HUES48 (cell line): Measurements from ENCODE around the gene SLC6A18.

Experiments
- H3K27ac ChIP-seq: one replicate; pipeline ENCODE4 v1.7.0; 2013; ENCODE audit warnings: low read depth, low read length, inconsistent platforms
- H3K27me3 ChIP-seq: 2 replicates; pipeline ENCODE4 v1.6.1; 2013; ENCODE audit warnings: mild to moderate bottlenecking, low read length; ENCODE audit not compliant: control insufficient read depth, insufficient read depth
- H3K36me3 ChIP-seq: 2 replicates; pipeline ENCODE4 v1.6.1; 2013; ENCODE audit warnings: low read length; ENCODE audit not compliant: control insufficient read depth, insufficient read depth
- H3K4me1 ChIP-seq: 2 replicates; pipeline ENCODE4 v1.6.1; 2013; ENCODE audit warnings: mild to moderate bottlenecking, low read length; ENCODE audit not compliant: control insufficient read depth, insufficient read depth
- H3K4me3 ChIP-seq: 2 replicates; pipeline ENCODE4 v1.5.1; 2013; ENCODE audit warnings: mild to moderate bottlenecking, low read depth, low read length
- H3K9ac ChIP-seq: 2 replicates; pipeline ENCODE4 v1.6.1; 2013; ENCODE audit warnings: mild to moderate bottlenecking, low read depth, low read length, moderate library complexity
- H3K9me3 ChIP-seq: 2 replicates; pipeline ENCODE4 v1.6.1; 2013; ENCODE audit warnings: low read length; ENCODE audit not compliant: control insufficient read depth, insufficient read depth

Gene SLC6A18

GRCh38 chr5:1205255-1206180, 19.7 kb upstream of the SLC6A18 start:
- no peaks in the 10 kb centered on the region for H3K36me3 ChIP-seq
- H3K4me1 ChIP-seq, result peaks cover 3% of the 10 kb centered on the region; the same call in 1 of the 2 replicates
- H3K9ac ChIP-seq, result no peak overlapping the region
- H3K27ac ChIP-seq, result no peak overlapping the region
- no peaks in the 10 kb centered on the region for H3K27me3 ChIP-seq
- H3K4me3 ChIP-seq, result no peak overlapping the region
- no peaks in the 10 kb centered on the region for H3K9me3 ChIP-seq

DNA sequence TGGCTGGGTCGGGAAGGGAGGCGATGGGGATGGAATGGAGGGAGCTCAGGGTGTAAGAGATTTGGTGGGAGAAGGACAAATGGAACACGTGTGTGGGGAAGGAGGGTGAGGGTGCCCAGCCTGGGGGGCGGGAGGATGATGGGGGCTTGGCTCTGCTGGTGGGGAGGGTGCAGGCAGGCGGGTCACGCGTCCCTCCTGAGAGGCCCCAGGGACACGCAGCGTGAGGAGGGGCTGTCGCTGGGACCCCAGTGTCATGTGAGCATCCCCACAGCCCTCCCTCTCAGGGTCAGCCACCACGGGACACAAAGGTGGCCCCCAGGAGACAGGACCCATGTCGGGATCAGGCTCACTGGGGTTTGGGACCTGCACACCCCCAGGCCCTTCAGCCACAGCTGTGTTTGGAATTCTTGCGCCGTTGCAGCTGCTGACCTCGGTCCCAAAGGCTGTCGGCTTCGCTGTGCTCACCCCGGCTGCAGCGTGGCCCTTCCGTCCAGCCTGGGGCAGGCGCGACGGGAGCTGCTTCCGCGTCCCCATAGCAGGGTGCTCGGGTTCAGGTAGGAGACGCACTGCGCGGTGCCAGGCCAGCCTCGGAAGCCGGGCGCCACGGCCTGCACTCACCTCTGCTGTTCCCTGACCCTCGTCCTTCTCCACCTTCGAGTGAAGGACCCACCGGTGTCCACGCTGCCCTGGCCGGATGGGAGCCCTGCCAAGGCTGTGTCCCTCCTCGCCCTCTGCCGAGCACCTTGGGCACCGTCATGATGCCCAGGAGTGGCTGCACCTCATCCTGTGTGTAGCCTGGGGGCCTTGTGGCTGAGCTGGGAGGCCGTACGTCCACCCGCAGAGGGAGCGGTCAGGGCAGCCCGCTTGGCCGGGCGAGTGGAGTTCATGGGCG, 18.4 kb upstream of the SLC6A18 start:
- Histone ChIP-seq H3K4me3 (no peak overlapping the region), H3K9ac (no peak overlapping the region), H3K9me3 (no peaks in the 10 kb centered on the region), H3K27me3 (no peaks in the 10 kb centered on the region), H3K27ac (no peak overlapping the region), H3K36me3 (no peaks in the 10 kb centered on the region), H3K4me1 (peaks cover 3% of the 10 kb centered on the region; the same call in 1 of the 2 replicates)

GRCh38 chr5:1207555-1207954, 17.6 kb upstream of the SLC6A18 start:
- peaks cover 3% of the 10 kb centered on the region; the same call in 1 of the 2 replicates for H3K4me1 ChIP-seq
- H3K36me3 ChIP-seq, result no peaks in the 10 kb centered on the region
- H3K9ac ChIP-seq, result no peak overlapping the region
- H3K9me3 ChIP-seq, result no peaks in the 10 kb centered on the region
- no peak overlapping the region for H3K4me3 ChIP-seq
- H3K27ac ChIP-seq, result no peak overlapping the region
- H3K27me3 ChIP-seq, result no peaks in the 10 kb centered on the region

DNA sequence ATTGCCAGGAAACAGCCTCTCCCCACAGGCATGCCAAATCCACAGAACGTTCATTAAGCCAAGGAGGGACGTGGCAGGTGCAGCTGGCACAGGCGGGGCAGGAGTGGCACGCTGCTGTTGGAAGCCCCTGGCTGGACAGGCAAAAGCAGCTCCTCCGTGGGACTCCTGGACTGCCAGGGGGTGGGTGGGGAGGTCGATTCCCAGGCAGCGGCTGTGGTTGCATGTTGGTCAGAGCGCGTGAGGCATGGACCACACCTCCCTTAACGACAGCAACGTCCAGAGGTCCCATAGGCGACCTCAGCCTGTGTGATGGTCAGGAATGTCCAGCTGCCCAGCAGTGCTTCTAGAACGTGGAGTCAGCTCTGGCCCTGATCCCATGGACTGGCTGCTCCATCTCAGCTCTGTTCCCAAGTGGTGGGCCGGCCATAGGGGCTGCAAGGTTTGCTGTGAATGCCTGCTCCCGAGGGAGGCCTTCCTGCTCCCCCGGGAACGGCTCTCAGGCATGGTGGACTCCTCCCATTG, 16.9 kb upstream of the SLC6A18 start:
- Histone ChIP-seq H3K9me3 (no peaks in the 10 kb centered on the region), H3K4me3 (no peak overlapping the region), H3K36me3 (no peaks in the 10 kb centered on the region), H3K27me3 (no peaks in the 10 kb centered on the region), H3K4me1 (peaks cover 3% of the 10 kb centered on the region; the same call in 1 of the 2 replicates), H3K9ac (no peak overlapping the region), H3K27ac (no peak overlapping the region)

GRCh38 chr5:1208743-1209488, 16.3 kb upstream of the SLC6A18 start:
- Histone ChIP-seq H3K4me1 (peaks cover 3% of the 10 kb centered on the region; the same call in 1 of the 2 replicates), H3K9me3 (no peaks in the 10 kb centered on the region), H3K36me3 (no peaks in the 10 kb centered on the region), H3K27me3 (no peaks in the 10 kb centered on the region), H3K4me3 (no peak overlapping the region), H3K27ac (no peak overlapping the region), H3K9ac (no peak overlapping the region)

DNA sequence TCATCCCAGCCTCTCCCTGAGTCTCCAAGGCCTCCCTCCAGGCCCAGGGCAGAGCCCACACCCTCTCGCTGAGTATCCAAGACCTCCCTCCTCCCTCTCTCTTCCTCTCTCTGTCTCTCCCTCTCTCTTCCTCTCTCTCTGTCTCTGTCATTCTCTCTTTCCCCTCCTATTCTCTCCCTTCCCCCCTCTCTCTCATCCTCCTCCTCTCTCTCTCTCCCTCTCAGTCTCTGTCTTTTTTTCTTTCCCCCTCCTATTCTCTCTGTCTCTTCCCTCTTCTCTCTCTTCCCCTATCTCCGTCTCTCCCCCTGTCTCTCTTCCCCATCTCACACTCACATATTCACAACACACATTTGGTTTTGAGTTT, 15.7 kb upstream of the SLC6A18 start:
- peaks cover 3% of the 10 kb centered on the region; the same call in 1 of the 2 replicates for H3K4me1 ChIP-seq
- no peaks in the 10 kb centered on the region for H3K27me3 ChIP-seq
- no peak overlapping the region for H3K27ac ChIP-seq
- H3K9me3 ChIP-seq, result no peaks in the 10 kb centered on the region
- H3K36me3 ChIP-seq, result no peaks in the 10 kb centered on the region
- H3K9ac ChIP-seq, result no peak overlapping the region
- H3K4me3 ChIP-seq, result no peak overlapping the region

- Histone ChIP-seq H3K9ac (no peak overlapping the region), H3K27ac (no peak overlapping the region), H3K4me3 (no peak overlapping the region), H3K4me1 (no peaks in the 10 kb centered on the region; the same call in 1 of the 2 replicates), H3K36me3 (no peaks in the 10 kb centered on the region), H3K9me3 (no peaks in the 10 kb centered on the region), H3K27me3 (no peaks in the 10 kb centered on the region)
Observed at GRCh38 chr5:1209896-1210776, 15.0 kb upstream of the SLC6A18 start.

- H3K4me1 ChIP-seq, result no peaks in the 10 kb centered on the region
- no peaks in the 10 kb centered on the region for H3K9me3 ChIP-seq
- H3K36me3 ChIP-seq, result no peaks in the 10 kb centered on the region
- no peak overlapping the region for H3K27ac ChIP-seq
- H3K4me3 ChIP-seq, result no peak overlapping the region
- no peak overlapping the region for H3K9ac ChIP-seq
- H3K27me3 ChIP-seq, result no peaks in the 10 kb centered on the region
Observed at GRCh38 chr5:1210832-1211251, 14.3 kb upstream of the SLC6A18 start.

DNA sequence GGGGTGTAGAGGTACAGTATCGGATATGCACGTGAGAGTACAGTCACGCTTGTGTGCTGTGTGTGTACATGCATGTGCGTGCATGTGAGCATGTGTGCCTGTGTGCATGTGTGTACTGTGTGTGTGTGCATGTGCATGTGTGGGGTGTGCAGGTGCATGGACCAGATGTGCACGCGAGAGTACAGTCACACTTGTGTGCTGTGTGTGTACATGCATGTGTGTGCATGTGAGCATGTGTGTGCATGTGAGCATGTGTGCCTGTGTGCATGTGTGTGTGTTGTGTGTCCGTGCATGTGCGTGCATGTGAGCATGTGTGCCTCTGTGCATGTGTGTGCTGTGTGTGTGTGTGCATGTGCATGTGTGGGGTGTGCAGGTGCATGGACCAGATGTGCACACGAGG, 13.5 kb upstream of the SLC6A18 start:
- Histone ChIP-seq H3K4me3 (no peak overlapping the region), H3K36me3 (no peaks in the 10 kb centered on the region), H3K9me3 (no peaks in the 10 kb centered on the region), H3K27ac (no peak overlapping the region), H3K27me3 (no peaks in the 10 kb centered on the region), H3K9ac (no peak overlapping the region), H3K4me1 (no peaks in the 10 kb centered on the region)

DNA sequence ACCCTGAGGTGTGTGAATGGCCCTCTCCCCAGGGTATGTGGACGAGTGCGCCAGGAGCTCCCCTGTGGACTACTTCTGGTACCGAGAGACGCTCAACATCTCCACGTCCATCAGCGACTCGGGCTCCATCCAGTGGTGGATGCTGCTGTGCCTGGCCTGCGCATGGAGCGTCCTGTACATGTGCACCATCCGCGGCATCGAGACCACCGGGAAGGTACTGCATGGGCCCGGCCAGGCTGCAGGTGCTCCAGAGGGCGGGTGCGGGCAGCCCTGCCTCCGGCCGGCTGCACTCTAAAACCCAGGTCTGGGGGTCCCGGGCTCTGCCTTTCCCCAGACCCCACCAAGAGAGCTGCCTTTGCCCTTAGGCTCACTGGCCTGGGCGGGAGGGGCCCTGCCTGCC, 12.9 kb upstream of the SLC6A18 start:
- no peaks in the 10 kb centered on the region for H3K36me3 ChIP-seq
- no peaks in the 10 kb centered on the region for H3K9me3 ChIP-seq
- no peaks in the 10 kb centered on the region for H3K4me1 ChIP-seq
- no peak overlapping the region for H3K9ac ChIP-seq
- H3K27me3 ChIP-seq, result no peaks in the 10 kb centered on the region
- H3K27ac ChIP-seq, result no peak overlapping the region
- H3K4me3 ChIP-seq, result no peak overlapping the region
